ENCODE data around the gene GALK1.
A peak's percentile ranks its signal among the peaks of the same experiment; 100 is the strongest.
"Not testable (repeated sequence)": the region's sequence is repeated elsewhere in the genome, so short reads cannot be mapped to it uniquely, and the experiment has no call there.

The GALK1 gene

GRCh38 chr17:75764711-75765421, at the start of gene GALK1:
GALK1 (minus strand) TSS chr17:75765192; CDS start chr17:75765136, 56 bp downstream.
- peak within 1 kb of the TSS; percentile 72 for H3K27ac ChIP-seq
- no peak for TF ChIP-seq ZFX (IDR thresholded peaks at IDR 0.05; ENCODE audit: borderline replicate concordance)
- TF ChIP-seq, protein P1, sequence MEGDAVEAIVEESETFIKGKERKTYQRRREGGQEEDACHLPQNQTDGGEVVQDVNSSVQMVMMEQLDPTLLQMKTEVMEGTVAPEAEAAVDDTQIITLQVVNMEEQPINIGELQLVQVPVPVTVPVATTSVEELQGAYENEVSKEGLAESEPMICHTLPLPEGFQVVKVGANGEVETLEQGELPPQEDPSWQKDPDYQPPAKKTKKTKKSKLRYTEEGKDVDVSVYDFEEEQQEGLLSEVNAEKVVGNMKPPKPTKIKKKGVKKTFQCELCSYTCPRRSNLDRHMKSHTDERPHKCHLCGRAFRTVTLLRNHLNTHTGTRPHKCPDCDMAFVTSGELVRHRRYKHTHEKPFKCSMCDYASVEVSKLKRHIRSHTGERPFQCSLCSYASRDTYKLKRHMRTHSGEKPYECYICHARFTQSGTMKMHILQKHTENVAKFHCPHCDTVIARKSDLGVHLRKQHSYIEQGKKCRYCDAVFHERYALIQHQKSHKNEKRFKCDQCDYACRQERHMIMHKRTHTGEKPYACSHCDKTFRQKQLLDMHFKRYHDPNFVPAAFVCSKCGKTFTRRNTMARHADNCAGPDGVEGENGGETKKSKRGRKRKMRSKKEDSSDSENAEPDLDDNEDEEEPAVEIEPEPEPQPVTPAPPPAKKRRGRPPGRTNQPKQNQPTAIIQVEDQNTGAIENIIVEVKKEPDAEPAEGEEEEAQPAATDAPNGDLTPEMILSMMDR (IDR thresholded peaks at IDR 0.05): peak; percentile 63

- TF ChIP-seq, protein P1 (IDR thresholded peaks at IDR 0.05): no peak
- TF ChIP-seq ZFX (IDR thresholded peaks at IDR 0.05; ENCODE audit: borderline replicate concordance): no peak
- H3K27ac ChIP-seq: no peak overlapping the region
These were observed 49.0 kb upstream of the GALK1 start for GRCh38 chr17:75814021-75814395.

GRCh38 chr17:75813081-75814020, 48.4 kb upstream of the GALK1 start:
- TF ChIP-seq, protein P1 (IDR thresholded peaks at IDR 0.05): no peak
- TF ChIP-seq ZFX (IDR thresholded peaks at IDR 0.05; ENCODE audit: borderline replicate concordance): no peak
- no peak overlapping the region for H3K27ac ChIP-seq

DNA sequence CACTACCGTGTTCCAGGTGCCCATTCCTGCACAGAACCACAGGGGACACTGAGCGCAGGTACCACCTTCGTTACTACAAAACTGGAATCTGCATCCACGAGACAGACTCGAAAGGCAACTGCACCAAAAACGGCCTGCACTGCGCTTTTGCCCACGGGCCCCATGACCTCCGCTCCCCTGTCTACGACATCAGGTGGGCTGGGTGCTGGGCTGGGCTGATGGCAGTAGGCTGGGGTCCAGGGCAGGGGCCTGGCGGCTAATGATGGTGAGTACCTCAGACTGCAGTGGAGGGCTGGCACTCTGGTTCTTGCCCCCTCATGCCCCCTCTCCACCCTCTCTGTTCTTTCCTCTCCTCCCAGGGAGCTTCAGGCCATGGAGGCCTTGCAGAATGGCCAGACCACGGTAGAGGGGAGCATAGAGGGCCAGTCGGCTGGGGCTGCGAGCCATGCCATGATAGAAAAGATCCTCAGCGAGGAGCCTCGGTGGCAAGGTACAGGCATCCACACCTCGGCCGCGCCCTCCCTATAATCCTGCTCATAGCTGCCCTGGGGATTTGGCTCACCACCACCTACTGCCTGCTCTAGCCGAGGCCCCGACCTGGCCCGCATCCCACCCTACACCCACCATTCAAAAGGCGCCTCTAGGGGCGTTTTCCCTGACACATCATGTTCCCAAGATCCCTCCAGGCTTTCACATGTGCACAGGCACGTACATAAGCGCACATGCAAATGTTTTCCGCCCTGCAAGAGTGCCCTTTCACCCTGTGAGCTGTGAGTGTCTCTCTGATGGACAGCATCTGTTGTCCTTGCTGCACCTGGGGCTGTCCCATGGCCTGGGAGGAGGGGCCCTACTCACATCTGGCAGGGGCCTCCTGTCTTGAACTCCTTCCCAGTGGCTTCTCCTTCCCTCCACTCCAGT, 47.4 kb upstream of the GALK1 start:
- no peak overlapping the region for H3K27ac ChIP-seq
- no peak for TF ChIP-seq ZFX (IDR thresholded peaks at IDR 0.05; ENCODE audit: borderline replicate concordance)
- TF ChIP-seq, protein P1 (IDR thresholded peaks at IDR 0.05): no peak

GRCh38 chr17:75811174-75811573, 46.2 kb upstream of the GALK1 start:
- TF ChIP-seq, protein P1 (IDR thresholded peaks at IDR 0.05): no peak
- TF ChIP-seq ZFX (IDR thresholded peaks at IDR 0.05; ENCODE audit: borderline replicate concordance): no peak
- H3K27ac ChIP-seq: no peak overlapping the region

DNA sequence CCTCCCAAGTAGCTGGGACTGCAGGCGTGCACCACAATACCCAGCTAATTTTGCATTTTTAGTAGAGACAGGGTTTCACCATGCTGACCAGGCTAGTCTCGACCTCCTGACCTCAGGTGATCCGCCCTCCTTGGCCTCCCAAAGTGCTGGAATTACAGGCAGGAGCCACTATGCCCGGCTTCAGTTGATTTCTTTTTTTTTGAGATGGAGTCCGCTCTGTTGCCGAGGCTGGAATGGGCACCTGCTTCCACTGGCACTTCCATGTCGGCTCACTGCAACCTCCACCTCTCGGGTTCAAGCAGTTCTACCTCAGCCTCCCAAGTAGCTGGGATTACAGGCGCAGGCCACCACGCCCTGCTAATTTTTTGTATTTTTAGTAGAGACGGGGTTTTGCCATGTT, 45.8 kb upstream of the GALK1 start:
- H3K27ac ChIP-seq: not testable (repeated sequence)

DNA sequence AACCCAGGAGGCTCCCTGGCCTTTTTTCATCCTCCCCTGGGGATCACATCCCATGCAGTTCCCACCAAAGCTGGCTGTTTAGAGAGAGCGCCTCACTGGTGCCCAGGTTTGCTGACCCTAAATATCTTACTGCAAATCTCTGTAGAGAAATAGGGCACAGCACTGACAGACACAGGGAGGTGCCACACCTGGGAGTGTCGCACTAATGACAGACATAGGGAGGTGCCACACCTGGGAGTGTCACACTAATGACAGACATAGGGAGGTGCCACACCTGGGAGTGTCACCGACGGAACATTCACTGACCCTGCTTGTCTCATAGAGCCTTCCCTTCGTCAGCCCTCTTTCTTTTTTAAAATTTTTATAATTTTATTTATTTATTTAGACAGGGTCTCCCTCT, 45.2 kb upstream of the GALK1 start:
- no peak overlapping the region for H3K27ac ChIP-seq
- no peak for TF ChIP-seq ZFX (IDR thresholded peaks at IDR 0.05; ENCODE audit: borderline replicate concordance)
- TF ChIP-seq, protein P1 (IDR thresholded peaks at IDR 0.05): no peak

Measured in 22Rv1 (cell line).